ENCODE results near the gene CAPZB.
"Not testable (repeated sequence)": the region's sequence is repeated elsewhere in the genome, so short reads cannot be mapped to it uniquely, and the experiment has no call there.

The CAPZB gene

GRCh38 chr1:19306941-19307340 is 178.4 kb downstream of the CAPZB start:
- H3K4me3 ChIP-seq (ENCODE audit: low read depth, low read length) = no peak overlapping the region
- in situ Hi-C loops (cut with HindIII; ENCODE audit: low sequenced_read_pairs) = no loop called here
- DNase-seq (ENCODE audit: low read depth, low spot score) = no peak
- TF ChIP-seq CTCF (IDR thresholded peaks at IDR 0.05; ENCODE audit: low read depth, low read length) = no peak

- TF ChIP-seq CTCF (IDR thresholded peaks at IDR 0.05; ENCODE audit: low read depth, low read length) = no peak
- DNase-seq (ENCODE audit: low read depth, low spot score) = no peak
- H3K4me3 ChIP-seq (ENCODE audit: low read depth, low read length) = no peak overlapping the region
- in situ Hi-C loops (cut with HindIII; ENCODE audit: low sequenced_read_pairs) = no loop called here
Measured at GRCh38 chr1:19305880-19306279, 179.5 kb downstream of the CAPZB start.

GRCh38 chr1:19304081-19304480 is 181.3 kb downstream of the CAPZB start:
- DNase-seq (ENCODE audit: low read depth, low spot score); H3K4me3 ChIP-seq (ENCODE audit: low read depth, low read length); in situ Hi-C loops (cut with HindIII; ENCODE audit: low sequenced_read_pairs): not testable (repeated sequence)

- in situ Hi-C loops (cut with HindIII; ENCODE audit: low sequenced_read_pairs) = no loop called here
- H3K4me3 ChIP-seq (ENCODE audit: low read depth, low read length) = no peak overlapping the region
- DNase-seq (ENCODE audit: low read depth, low spot score) = no peak
- no peak for TF ChIP-seq CTCF (IDR thresholded peaks at IDR 0.05; ENCODE audit: low read depth, low read length)
Measured at GRCh38 chr1:19300211-19300610, 185.1 kb downstream of the CAPZB start.

- no peak for DNase-seq (ENCODE audit: low read depth, low spot score)
- no peak overlapping the region for H3K4me3 ChIP-seq (ENCODE audit: low read depth, low read length)
- in situ Hi-C loops (cut with HindIII; ENCODE audit: low sequenced_read_pairs) = no loop called here
- no peak for TF ChIP-seq CTCF (IDR thresholded peaks at IDR 0.05; ENCODE audit: low read depth, low read length)
Measured at GRCh38 chr1:19294638-19295037, 190.7 kb downstream of the CAPZB start.

- in situ Hi-C loops (cut with HindIII; ENCODE audit: low sequenced_read_pairs) = no loop called here
- no peak for TF ChIP-seq CTCF (IDR thresholded peaks at IDR 0.05; ENCODE audit: low read depth, low read length)
- H3K4me3 ChIP-seq (ENCODE audit: low read depth, low read length) = peak overlapping the region; percentile 40
- no peak for DNase-seq (ENCODE audit: low read depth, low spot score)
Measured at GRCh38 chr1:19289244-19289643, 196.1 kb downstream of the CAPZB start.

Measured in astrocyte of the spinal cord (primary cell).